IPS-20b (cell line): Measurements from ENCODE around the gene LYSMD2.

Source experiments
- H3K27ac ChIP-seq: one replicate; pipeline ENCODE4 v1.5.1; 2013; ENCODE audit warnings: low read length
- H3K27me3 ChIP-seq: 2 replicates; pipeline ENCODE4 v1.6.1; 2013; ENCODE audit warnings: mild to moderate bottlenecking, low read length, inconsistent platforms; ENCODE audit not compliant: insufficient read depth
- H3K36me3 ChIP-seq: 2 replicates; pipeline ENCODE4 v1.6.1; 2013; ENCODE audit warnings: low read depth, mild to moderate bottlenecking, inconsistent platforms, low read length, moderate library complexity; ENCODE audit not compliant: insufficient read depth
- H3K4me1 ChIP-seq: 2 replicates; pipeline ENCODE4 v1.6.1; 2013; ENCODE audit warnings: mild to moderate bottlenecking, control low read depth, inconsistent platforms, low read length, moderate library complexity; ENCODE audit not compliant: insufficient read depth
- H3K4me3 ChIP-seq: 2 replicates; pipeline ENCODE4 v1.5.1; 2013; ENCODE audit warnings: mild to moderate bottlenecking, low read length, inconsistent platforms
- H3K9ac ChIP-seq: 2 replicates; pipeline ENCODE4 v1.6.1; 2013; ENCODE audit warnings: low read depth, mild to moderate bottlenecking, inconsistent platforms, low read length, moderate library complexity
- H3K9me3 ChIP-seq: 2 replicates; pipeline ENCODE4 v1.6.1; 2013; ENCODE audit warnings: mild to moderate bottlenecking, low read depth, low read length, inconsistent platforms; ENCODE audit not compliant: insufficient read depth

LYSMD2 gene

GRCh38 chr15:51768018-51768417 lies 30.6 kb upstream of the LYSMD2 start:
- Histone ChIP-seq H3K9ac (no peak overlapping the region), H3K27me3 (no peaks in the 10 kb centered on the region), H3K4me3 (no peak overlapping the region), H3K9me3 (no peaks in the 10 kb centered on the region), H3K27ac (no peak overlapping the region), H3K36me3 (no peaks in the 10 kb centered on the region), H3K4me1 (no peaks in the 10 kb centered on the region)

GRCh38 chr15:51766341-51766740 lies 28.9 kb upstream of the LYSMD2 start:
- no peaks in the 10 kb centered on the region for H3K27me3 ChIP-seq
- H3K9ac ChIP-seq = no peak overlapping the region
- H3K27ac ChIP-seq = no peak overlapping the region
- H3K36me3 ChIP-seq = no peaks in the 10 kb centered on the region
- H3K4me1 ChIP-seq = no peaks in the 10 kb centered on the region
- no peaks in the 10 kb centered on the region for H3K9me3 ChIP-seq
- H3K4me3 ChIP-seq = no peak overlapping the region

GRCh38 chr15:51765751-51766150 lies 28.3 kb upstream of the LYSMD2 start:
- Histone ChIP-seq H3K27me3 (no peaks in the 10 kb centered on the region), H3K27ac (no peak overlapping the region), H3K36me3 (no peaks in the 10 kb centered on the region), H3K4me1 (no peaks in the 10 kb centered on the region), H3K9me3 (no peaks in the 10 kb centered on the region), H3K4me3 (no peak overlapping the region), H3K9ac (no peak overlapping the region)

- Histone ChIP-seq H3K4me3 (no peak overlapping the region), H3K27ac (no peak overlapping the region), H3K9me3 (no peaks in the 10 kb centered on the region), H3K36me3 (no peaks in the 10 kb centered on the region), H3K9ac (no peak overlapping the region), H3K4me1 (no peaks in the 10 kb centered on the region), H3K27me3 (peaks cover 2% of the 10 kb centered on the region; the same call in 1 of the 2 replicates)
Measured at GRCh38 chr15:51760805-51761204, 23.4 kb upstream of the LYSMD2 start.

- Histone ChIP-seq H3K4me3 (no peak overlapping the region), H3K9ac (no peak overlapping the region), H3K27me3 (peaks cover 12% of the 10 kb centered on the region), H3K9me3 (no peaks in the 10 kb centered on the region), H3K4me1 (no peaks in the 10 kb centered on the region), H3K27ac (no peak overlapping the region), H3K36me3 (no peaks in the 10 kb centered on the region)
Measured at GRCh38 chr15:51759557-51760070, 22.2 kb upstream of the LYSMD2 start.

- no peaks in the 10 kb centered on the region for H3K4me1 ChIP-seq
- H3K9me3 ChIP-seq = no peaks in the 10 kb centered on the region
- H3K27ac ChIP-seq = no peak overlapping the region
- H3K4me3 ChIP-seq = no peak overlapping the region
- no peaks in the 10 kb centered on the region for H3K36me3 ChIP-seq
- H3K9ac ChIP-seq = no peak overlapping the region
- peaks cover 22% of the 10 kb centered on the region for H3K27me3 ChIP-seq
Measured at GRCh38 chr15:51758645-51759044, 21.2 kb upstream of the LYSMD2 start.

- H3K4me1 ChIP-seq = peaks cover 4% of the 10 kb centered on the region; the same call in 1 of the 2 replicates
- H3K27me3 ChIP-seq = peaks cover 34% of the 10 kb centered on the region
- H3K9ac ChIP-seq = no peak overlapping the region
- H3K9me3 ChIP-seq = no peaks in the 10 kb centered on the region
- H3K27ac ChIP-seq = no peak overlapping the region
- no peaks in the 10 kb centered on the region for H3K36me3 ChIP-seq
- H3K4me3 ChIP-seq = no peak overlapping the region
Measured at GRCh38 chr15:51757450-51757849, 20.0 kb upstream of the LYSMD2 start.

GRCh38 chr15:51756482-51756881 lies 19.0 kb upstream of the LYSMD2 start:
- Histone ChIP-seq H3K27ac (no peak overlapping the region), H3K9ac (no peak overlapping the region), H3K4me1 (peaks cover 5% of the 10 kb centered on the region; the same call in 1 of the 2 replicates), H3K9me3 (no peaks in the 10 kb centered on the region), H3K36me3 (no peaks in the 10 kb centered on the region), H3K27me3 (peaks cover 41% of the 10 kb centered on the region), H3K4me3 (no peak overlapping the region)

GRCh38 chr15:51755790-51756189 lies 18.3 kb upstream of the LYSMD2 start:
- Histone ChIP-seq H3K4me3 (no peak overlapping the region), H3K4me1 (peaks cover 5% of the 10 kb centered on the region; the same call in 1 of the 2 replicates)

GRCh38 chr15:51754267-51754666 lies 16.8 kb upstream of the LYSMD2 start:
- Histone ChIP-seq H3K36me3 (no peaks in the 10 kb centered on the region), H3K27me3 (peaks cover 62% of the 10 kb centered on the region), H3K9me3 (no peaks in the 10 kb centered on the region), H3K9ac (no peak overlapping the region), H3K4me1 (peaks cover 5% of the 10 kb centered on the region; the same call in 1 of the 2 replicates), H3K27ac (no peak overlapping the region), H3K4me3 (no peak overlapping the region)

More at GRCh38 chr15:51755790-51756189, 18.3 kb upstream of the LYSMD2 start:
- H3K9ac ChIP-seq = no peak overlapping the region
- no peak overlapping the region for H3K27ac ChIP-seq
- no peaks in the 10 kb centered on the region for H3K36me3 ChIP-seq
- H3K9me3 ChIP-seq = no peaks in the 10 kb centered on the region
- H3K27me3 ChIP-seq = peaks cover 46% of the 10 kb centered on the region

- Histone ChIP-seq H3K4me1 (peaks cover 5% of the 10 kb centered on the region; the same call in 1 of the 2 replicates), H3K4me3 (peak overlapping the region; percentile 75; the same call in 1 of the 2 replicates), H3K9me3 (no peaks in the 10 kb centered on the region), H3K27ac (no peak overlapping the region), H3K9ac (no peak overlapping the region), H3K27me3 (peaks cover 74% of the 10 kb centered on the region), H3K36me3 (no peaks in the 10 kb centered on the region)
Measured at GRCh38 chr15:51752888-51753287, 15.4 kb upstream of the LYSMD2 start.
